ENCODE data around the gene EVI5L. TPM values are rescaled to one million over a fixed set of nuclear protein-coding genes. Genes with fewer than 3 reads are reported as not detected.
"Not testable (repeated sequence)": the region's sequence is repeated elsewhere in the genome, so short reads cannot be mapped to it uniquely, and the experiment has no call there.

The EVI5L gene
- total RNA-seq, 4 donors from 2014 or later = 17.5 to 24.6 (median 20.4) TPM

- Histone ChIP-seq H3K27ac (no peak overlapping the region), H3K4me3 (no peak overlapping the region), H3K9me3 (peaks cover 0 to 6% (median 0%) of the 10 kb centered on the region in 3 donors), H3K27me3 (peaks cover 5 to 21% (median 15%) of the 10 kb centered on the region in 3 donors), H3K4me1 (no peaks in the 10 kb centered on the region), H3K36me3 (no peaks in the 10 kb centered on the region)
- DNase-seq (no peak), ATAC-seq (no peak)
- intact Hi-C loops (cut with DNase I; ENCODE audit: low total_unique reads) (no loop called here), in situ Hi-C loops (cut with MboI; ENCODE audit: low sequenced_read_pairs in 4 of 4) (loop anchor here in 3 of 4 donors (10.0 to 25.0 kb wide), 4 partner anchors 152 to 720 kb away; no protein-coding TSS in a partner anchor)
- TF ChIP-seq, protein P1, sequence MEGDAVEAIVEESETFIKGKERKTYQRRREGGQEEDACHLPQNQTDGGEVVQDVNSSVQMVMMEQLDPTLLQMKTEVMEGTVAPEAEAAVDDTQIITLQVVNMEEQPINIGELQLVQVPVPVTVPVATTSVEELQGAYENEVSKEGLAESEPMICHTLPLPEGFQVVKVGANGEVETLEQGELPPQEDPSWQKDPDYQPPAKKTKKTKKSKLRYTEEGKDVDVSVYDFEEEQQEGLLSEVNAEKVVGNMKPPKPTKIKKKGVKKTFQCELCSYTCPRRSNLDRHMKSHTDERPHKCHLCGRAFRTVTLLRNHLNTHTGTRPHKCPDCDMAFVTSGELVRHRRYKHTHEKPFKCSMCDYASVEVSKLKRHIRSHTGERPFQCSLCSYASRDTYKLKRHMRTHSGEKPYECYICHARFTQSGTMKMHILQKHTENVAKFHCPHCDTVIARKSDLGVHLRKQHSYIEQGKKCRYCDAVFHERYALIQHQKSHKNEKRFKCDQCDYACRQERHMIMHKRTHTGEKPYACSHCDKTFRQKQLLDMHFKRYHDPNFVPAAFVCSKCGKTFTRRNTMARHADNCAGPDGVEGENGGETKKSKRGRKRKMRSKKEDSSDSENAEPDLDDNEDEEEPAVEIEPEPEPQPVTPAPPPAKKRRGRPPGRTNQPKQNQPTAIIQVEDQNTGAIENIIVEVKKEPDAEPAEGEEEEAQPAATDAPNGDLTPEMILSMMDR (IDR thresholded peaks at IDR 0.05 in 4 of 5, conservative IDR thresholded peaks at IDR 0.05 in 1 of 5) = no peak
- no peak for TF ChIP-seq POLR2A (IDR thresholded peaks at IDR 0.05)
These were observed 23.1 kb upstream of the EVI5L start for GRCh38 chr19:7806876-7807275.

GRCh38 chr19:7808108-7808507 is 21.9 kb upstream of the EVI5L start:
- Histone ChIP-seq H3K9me3 (peaks cover 0 to 6% (median 0%) of the 10 kb centered on the region in 3 donors), H3K27ac (no peak overlapping the region), H3K27me3 (peaks cover 5 to 26% (median 15%) of the 10 kb centered on the region in 3 donors), H3K4me3 (no peak overlapping the region), H3K4me1 (no peaks in the 10 kb centered on the region), H3K36me3 (no peaks in the 10 kb centered on the region)
- intact Hi-C loops (cut with DNase I; ENCODE audit: low total_unique reads) (no loop called here), in situ Hi-C loops (cut with MboI; ENCODE audit: low sequenced_read_pairs in 4 of 4) (loop anchor here in 3 of 4 donors (10.0 to 25.0 kb wide), 4 partner anchors 153 to 721 kb away; no protein-coding TSS in a partner anchor)
- no peak for DNase-seq
- ATAC-seq = no peak
- TF ChIP-seq POLR2A (IDR thresholded peaks at IDR 0.05) = no peak

DNA sequence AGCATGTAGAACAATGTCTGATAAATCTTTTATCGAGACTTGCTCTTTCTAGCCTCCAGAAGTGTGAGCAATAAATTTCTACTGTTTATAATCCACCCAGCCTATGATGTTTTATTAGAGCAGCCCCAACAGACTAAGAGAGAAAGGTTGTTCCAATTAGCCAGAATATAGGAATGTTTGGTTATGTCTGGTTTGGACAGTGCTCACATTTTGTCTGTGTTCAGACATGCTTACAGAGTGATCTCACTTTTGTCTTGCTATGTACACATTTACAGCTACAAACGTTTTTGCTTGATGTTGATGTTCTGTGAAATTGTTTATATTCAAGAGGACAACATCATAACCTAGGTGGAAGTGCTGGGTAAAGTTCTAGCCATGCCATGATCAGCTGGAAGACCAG is 18.0 kb upstream of the EVI5L start:
- TF ChIP-seq, protein P1 (IDR thresholded peaks at IDR 0.05 in 4 of 5, conservative IDR thresholded peaks at IDR 0.05 in 1 of 5) = no peak
- no peak for TF ChIP-seq POLR2A (IDR thresholded peaks at IDR 0.05)
- Histone ChIP-seq H3K27ac (no peak overlapping the region), H3K36me3 (no peaks in the 10 kb centered on the region), H3K9me3 (peaks cover 0 to 6% (median 0%) of the 10 kb centered on the region in 3 donors), H3K4me3 (no peak overlapping the region), H3K4me1 (no peaks in the 10 kb centered on the region), H3K27me3 (peaks cover 0 to 18% (median 0%) of the 10 kb centered on the region in 3 donors)
- intact Hi-C loops (cut with DNase I; ENCODE audit: low total_unique reads) (no loop called here), in situ Hi-C loops (cut with MboI; ENCODE audit: low sequenced_read_pairs in 4 of 4) (loop anchor here in 2 of 4 donors (25.0 kb wide), 2 partner anchors 450 to 725 kb away; no protein-coding TSS in a partner anchor)
- DNase-seq = no peak
- ATAC-seq = no peak

- Histone ChIP-seq H3K4me3 (no peak overlapping the region), H3K36me3 (no peaks in the 10 kb centered on the region), H3K27ac (no peak overlapping the region), H3K9me3 (peaks cover 0 to 6% (median 0%) of the 10 kb centered on the region in 3 donors), H3K4me1 (no peaks in the 10 kb centered on the region), H3K27me3 (peaks cover 3 to 18% (median 4%) of the 10 kb centered on the region in 3 donors)
- no peak for TF ChIP-seq POLR2A (IDR thresholded peaks at IDR 0.05)
- TF ChIP-seq, protein P1 (IDR thresholded peaks at IDR 0.05 in 4 of 5, conservative IDR thresholded peaks at IDR 0.05 in 1 of 5) = no peak
- in situ Hi-C loops (cut with MboI; ENCODE audit: low sequenced_read_pairs in 4 of 4) (loop anchor here in 2 of 4 donors (25.0 kb wide), 2 partner anchors 453 to 728 kb away; no protein-coding TSS in a partner anchor), intact Hi-C loops (cut with DNase I; ENCODE audit: low total_unique reads) (no loop called here)
- ATAC-seq (no peak), DNase-seq (no peak)
These were observed 14.7 kb upstream of the EVI5L start for GRCh38 chr19:7815325-7815724.

GRCh38 chr19:7816040-7816439 is 14.0 kb upstream of the EVI5L start:
- H3K36me3 ChIP-seq; ATAC-seq; intact Hi-C loops (cut with DNase I; ENCODE audit: low total_unique reads); H3K9me3 ChIP-seq; DNase-seq; H3K4me3 ChIP-seq; H3K4me1 ChIP-seq; H3K27ac ChIP-seq: not testable (repeated sequence)
- in situ Hi-C loops (cut with MboI; ENCODE audit: low sequenced_read_pairs in 4 of 4) = loop anchor here in 2 of 4 donors (25.0 kb wide), 2 partner anchors 454 to 729 kb away; no protein-coding TSS in a partner anchor
- H3K27me3 ChIP-seq = peaks cover 4 to 16% (median 5%) of the 10 kb centered on the region in 3 donors
